Neural cell (in vitro differentiated cells): Measurements from ENCODE around the gene TUSC7.

ENCODE experiments used
- EP300 ChIP-seq: fragments of 450-650 bp; conservative IDR thresholded peaks from 2 replicates; pipeline ENCODE4 v1.6.1; 2014; ENCODE audit warnings: antibody characterized with exemption, mild to moderate bottlenecking, moderate library complexity; ENCODE audit not compliant: poor library complexity, severe bottlenecking
- EZH2 ChIP-seq: fragments of 200-600, 300-800 bp; shearing (Covaris generic), sonication (generic); IDR thresholded peaks from 2 replicates; pipeline ENCODE4 v1.6.1; 2014; ENCODE audit warnings: antibody characterized with exemption, low read length, borderline replicate concordance, mild to moderate bottlenecking; ENCODE audit not compliant: insufficient read depth, poor library complexity, severe bottlenecking
- MXI1 ChIP-seq: fragments of 450-650 bp; conservative IDR thresholded peaks from 2 replicates; pipeline ENCODE4 v1.6.1; 2014; ENCODE audit warnings: antibody characterized with exemption, mild to moderate bottlenecking; ENCODE audit not compliant: poor library complexity, severe bottlenecking
- POLR2AphosphoS5 ChIP-seq: IDR thresholded peaks from 2 replicates; pipeline ENCODE4 v1.6.1; 2012
- RAD21 ChIP-seq: fragments of 450-650 bp; conservative IDR thresholded peaks from 2 replicates; pipeline ENCODE4 v1.6.1; 2014; ENCODE audit warnings: antibody characterized with exemption, mild to moderate bottlenecking, moderate library complexity
- SMC3 ChIP-seq: fragments of 450-650 bp; conservative IDR thresholded peaks from 2 replicates; pipeline ENCODE4 v1.6.1; 2014; ENCODE audit warnings: antibody characterized with exemption, mild to moderate bottlenecking, moderate library complexity; ENCODE audit not compliant: poor library complexity
- TAF1 ChIP-seq: IDR thresholded peaks from 2 replicates; pipeline ENCODE4 v1.6.1; 2012; ENCODE audit warnings: low read depth
- TF ChIP-seq, protein P1 (sequence below): fragments of 450-650 bp; IDR thresholded peaks from 2 replicates; pipeline ENCODE4 v1.5.1; 2014; ENCODE audit warnings: antibody characterized with exemption, mild to moderate bottlenecking, moderate library complexity; ENCODE audit not compliant: poor library complexity, severe bottlenecking
- TF ChIP-seq, protein P2 (sequence below): IDR thresholded peaks from 2 replicates; pipeline ENCODE4 v1.6.1; 2012; ENCODE audit warnings: borderline replicate concordance

DNA sequence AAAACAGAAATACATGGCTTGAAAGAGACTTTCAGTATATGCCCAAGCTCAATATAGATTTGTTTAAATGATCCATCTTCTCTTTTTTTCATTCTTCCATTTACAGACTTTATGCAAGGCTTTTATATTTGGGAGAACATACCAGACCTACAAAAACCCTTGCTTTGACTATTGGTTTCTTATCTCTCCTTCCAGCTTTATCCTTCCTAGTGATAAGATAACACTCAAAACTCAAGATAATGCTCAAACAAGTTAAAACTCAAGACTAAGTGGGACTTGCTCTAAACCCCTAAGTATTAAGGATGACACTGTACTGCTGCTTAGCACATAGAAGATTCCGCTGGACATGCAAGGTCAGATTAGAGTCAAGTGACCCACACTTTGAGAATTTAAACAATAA lies 8.0 kb downstream of the TUSC7 start:
- TF ChIP-seq EZH2 (no peak), POLR2AphosphoS5 (no peak), EP300 (no peak), TAF1 (no peak), RAD21 (no peak), MXI1 (no peak), SMC3 (no peak)
- TF ChIP-seq, protein P1, sequence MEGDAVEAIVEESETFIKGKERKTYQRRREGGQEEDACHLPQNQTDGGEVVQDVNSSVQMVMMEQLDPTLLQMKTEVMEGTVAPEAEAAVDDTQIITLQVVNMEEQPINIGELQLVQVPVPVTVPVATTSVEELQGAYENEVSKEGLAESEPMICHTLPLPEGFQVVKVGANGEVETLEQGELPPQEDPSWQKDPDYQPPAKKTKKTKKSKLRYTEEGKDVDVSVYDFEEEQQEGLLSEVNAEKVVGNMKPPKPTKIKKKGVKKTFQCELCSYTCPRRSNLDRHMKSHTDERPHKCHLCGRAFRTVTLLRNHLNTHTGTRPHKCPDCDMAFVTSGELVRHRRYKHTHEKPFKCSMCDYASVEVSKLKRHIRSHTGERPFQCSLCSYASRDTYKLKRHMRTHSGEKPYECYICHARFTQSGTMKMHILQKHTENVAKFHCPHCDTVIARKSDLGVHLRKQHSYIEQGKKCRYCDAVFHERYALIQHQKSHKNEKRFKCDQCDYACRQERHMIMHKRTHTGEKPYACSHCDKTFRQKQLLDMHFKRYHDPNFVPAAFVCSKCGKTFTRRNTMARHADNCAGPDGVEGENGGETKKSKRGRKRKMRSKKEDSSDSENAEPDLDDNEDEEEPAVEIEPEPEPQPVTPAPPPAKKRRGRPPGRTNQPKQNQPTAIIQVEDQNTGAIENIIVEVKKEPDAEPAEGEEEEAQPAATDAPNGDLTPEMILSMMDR = no peak
- TF ChIP-seq, protein P2, sequence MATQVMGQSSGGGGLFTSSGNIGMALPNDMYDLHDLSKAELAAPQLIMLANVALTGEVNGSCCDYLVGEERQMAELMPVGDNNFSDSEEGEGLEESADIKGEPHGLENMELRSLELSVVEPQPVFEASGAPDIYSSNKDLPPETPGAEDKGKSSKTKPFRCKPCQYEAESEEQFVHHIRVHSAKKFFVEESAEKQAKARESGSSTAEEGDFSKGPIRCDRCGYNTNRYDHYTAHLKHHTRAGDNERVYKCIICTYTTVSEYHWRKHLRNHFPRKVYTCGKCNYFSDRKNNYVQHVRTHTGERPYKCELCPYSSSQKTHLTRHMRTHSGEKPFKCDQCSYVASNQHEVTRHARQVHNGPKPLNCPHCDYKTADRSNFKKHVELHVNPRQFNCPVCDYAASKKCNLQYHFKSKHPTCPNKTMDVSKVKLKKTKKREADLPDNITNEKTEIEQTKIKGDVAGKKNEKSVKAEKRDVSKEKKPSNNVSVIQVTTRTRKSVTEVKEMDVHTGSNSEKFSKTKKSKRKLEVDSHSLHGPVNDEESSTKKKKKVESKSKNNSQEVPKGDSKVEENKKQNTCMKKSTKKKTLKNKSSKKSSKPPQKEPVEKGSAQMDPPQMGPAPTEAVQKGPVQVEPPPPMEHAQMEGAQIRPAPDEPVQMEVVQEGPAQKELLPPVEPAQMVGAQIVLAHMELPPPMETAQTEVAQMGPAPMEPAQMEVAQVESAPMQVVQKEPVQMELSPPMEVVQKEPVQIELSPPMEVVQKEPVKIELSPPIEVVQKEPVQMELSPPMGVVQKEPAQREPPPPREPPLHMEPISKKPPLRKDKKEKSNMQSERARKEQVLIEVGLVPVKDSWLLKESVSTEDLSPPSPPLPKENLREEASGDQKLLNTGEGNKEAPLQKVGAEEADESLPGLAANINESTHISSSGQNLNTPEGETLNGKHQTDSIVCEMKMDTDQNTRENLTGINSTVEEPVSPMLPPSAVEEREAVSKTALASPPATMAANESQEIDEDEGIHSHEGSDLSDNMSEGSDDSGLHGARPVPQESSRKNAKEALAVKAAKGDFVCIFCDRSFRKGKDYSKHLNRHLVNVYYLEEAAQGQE = no peak
